ENCODE data around the gene KIF16B.
"Not testable (repeated sequence)": the region's sequence is repeated elsewhere in the genome, so short reads cannot be mapped to it uniquely, and the experiment has no call there.

- not testable (repeated sequence) for TF ChIP-seq EZH2phosphoT487 (IDR thresholded peaks at IDR 0.05; ENCODE audit: low read depth, severe bottlenecking, unreplicated experiment); CTCF (IDR thresholded peaks at IDR 0.05; ENCODE audit: poor library complexity)
Observed at GRCh38 chr20:16596404-16596803, 23.2 kb upstream of the KIF16B start.

All from hepatocyte (in vitro differentiated cells).